Hematopoietic multipotent progenitor cell (in vitro differentiated cells): ENCODE data around the gene RPH3AL. TPM values are rescaled to one million over a fixed set of nuclear protein-coding genes. Genes with fewer than 3 reads are reported as not detected.

Experiments
- DNase-seq, 3 donors: peaks; one replicate each; pipeline ENCODE4 v3.0.0-alpha.2; 2011 to 2015; ENCODE audit warnings: low read depth in 2 of 3, low spot score in 2 of 3
- total RNA-seq: library from RNA; depleted of rRNA; stranded (reverse); fragments of >200 nt; gene quantifications from one replicate; pipeline ENCODE4 v1.2.3, GENCODE V29; 2012

The RPH3AL gene
- total RNA-seq, 1 donor, result 14.3 TPM

- DNase-seq, result no peak
These were observed 14.7 kb downstream of the RPH3AL start for GRCh38 chr17:337866-338265.

DNA sequence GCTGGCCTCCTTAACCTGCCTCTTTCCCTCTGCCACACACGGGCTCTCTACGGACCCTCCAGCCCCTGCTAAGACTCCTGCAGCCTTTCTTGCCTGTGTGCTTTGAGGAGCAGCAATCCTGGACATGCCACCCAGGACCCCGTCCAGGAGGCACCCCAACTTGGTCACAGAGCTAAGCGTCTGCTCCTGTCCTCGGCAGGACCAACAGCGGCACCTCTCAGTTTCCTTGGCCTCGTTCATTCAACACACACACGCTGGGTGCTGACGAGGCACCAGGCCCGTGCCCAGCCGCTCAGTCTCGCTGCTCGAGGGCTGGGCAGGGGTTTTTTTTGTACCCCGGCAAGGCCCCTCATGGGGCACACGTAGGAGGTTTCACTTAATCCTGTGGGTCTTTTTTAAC lies 15.2 kb downstream of the RPH3AL start:
- no peak for DNase-seq

GRCh38 chr17:337022-337420 lies 15.6 kb downstream of the RPH3AL start:
- DNase-seq, result no peak

- DNase-seq, result peak in 2 of 3 donors; percentile 70 to 88
These were observed 16.2 kb downstream of the RPH3AL start for GRCh38 chr17:336110-337021.

GRCh38 chr17:335691-336090 lies 16.9 kb downstream of the RPH3AL start:
- no peak for DNase-seq

GRCh38 chr17:334974-335481 lies 17.6 kb downstream of the RPH3AL start:
- peak in 1 of 3 donors; percentile 79 for DNase-seq

GRCh38 chr17:333626-334396 lies 18.8 kb downstream of the RPH3AL start:
- DNase-seq, result peak in 1 of 3 donors; percentile 31

DNA sequence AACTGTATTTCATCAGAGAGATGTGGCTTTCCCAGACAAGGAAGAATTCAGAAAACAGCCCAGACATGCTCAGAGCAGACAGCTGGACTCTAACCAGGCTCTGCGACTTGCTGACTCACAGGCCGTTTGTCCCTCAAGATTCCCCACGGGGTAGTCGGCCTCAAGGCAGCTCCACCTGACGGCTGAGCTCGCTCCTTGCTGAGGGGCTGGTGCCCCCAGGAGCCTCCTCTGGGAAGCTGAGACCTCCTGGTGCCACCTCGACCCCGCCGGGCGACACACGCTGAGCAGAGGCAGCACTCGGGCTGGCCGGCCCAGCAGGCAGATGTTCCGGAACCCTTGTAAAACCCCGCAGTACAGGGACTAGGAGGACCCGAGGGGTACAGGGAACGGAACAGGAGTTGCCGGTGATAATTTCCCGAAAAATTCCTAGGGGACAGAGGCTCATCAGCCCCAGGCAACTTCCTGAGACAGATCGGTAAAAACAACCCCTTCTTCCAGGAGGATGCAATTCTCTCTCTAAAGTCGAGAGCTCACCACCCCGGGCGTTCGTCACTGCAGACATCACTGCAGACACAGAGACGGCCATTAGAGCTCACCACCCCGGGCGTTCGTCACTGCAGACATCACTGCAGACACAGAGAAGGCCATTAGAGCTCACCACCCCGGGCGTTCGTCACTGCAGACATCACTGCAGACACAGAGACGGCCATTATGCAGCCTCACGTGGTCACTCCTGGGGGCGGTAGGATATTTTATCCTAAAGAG lies 19.9 kb downstream of the RPH3AL start:
- no peak for DNase-seq

DNA sequence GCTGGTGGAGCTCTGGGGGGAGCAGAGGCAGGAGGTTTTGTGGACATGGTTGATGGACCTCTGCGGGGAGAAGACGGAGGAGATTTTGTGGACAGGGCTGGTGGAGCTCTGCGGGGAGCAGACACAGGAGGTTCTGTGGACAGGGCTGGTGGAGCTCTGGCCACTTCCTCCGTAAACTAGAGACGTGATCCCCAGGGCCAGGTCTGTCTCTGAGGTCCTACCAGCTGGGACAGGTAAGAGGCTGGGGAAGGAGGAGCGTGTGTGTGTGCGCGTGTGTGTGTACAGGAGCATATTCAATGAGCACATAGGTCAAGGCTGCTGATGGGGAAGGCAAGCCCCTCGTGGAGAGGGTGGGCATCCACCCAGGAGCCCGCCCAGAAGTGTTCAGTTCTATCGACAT lies 20.6 kb downstream of the RPH3AL start:
- no peak for DNase-seq

GRCh38 chr17:330993-331701 lies 21.5 kb downstream of the RPH3AL start:
- no peak for DNase-seq

GRCh38 chr17:329784-330420 lies 22.7 kb downstream of the RPH3AL start:
- DNase-seq, result peak in 2 of 3 donors; percentile 43 to 84

- DNase-seq, result no peak
These were observed 24.6 kb downstream of the RPH3AL start for GRCh38 chr17:327971-328370.

DNA sequence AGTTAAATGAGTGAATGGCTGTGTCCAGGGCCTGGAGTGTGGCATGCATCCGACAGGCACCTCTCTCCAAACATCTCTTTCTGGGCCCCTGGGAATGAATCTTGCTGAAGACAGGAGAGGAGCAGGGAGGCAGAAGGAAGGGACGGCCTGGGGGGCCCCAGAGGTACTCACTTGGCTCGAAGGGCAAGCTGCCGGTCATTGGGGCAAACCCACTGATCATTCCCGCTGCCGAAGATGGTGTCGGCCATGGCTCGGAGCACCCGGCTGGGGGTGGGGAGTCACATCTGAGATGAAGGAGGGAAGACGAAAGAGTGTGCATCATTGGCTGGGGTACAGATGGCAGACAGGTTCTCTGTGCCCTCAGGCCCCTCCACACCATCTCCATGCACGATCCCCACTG lies 25.3 kb downstream of the RPH3AL start:
- no peak for DNase-seq

GRCh38 chr17:326010-326621 lies 26.5 kb downstream of the RPH3AL start:
- DNase-seq, result no peak

GRCh38 chr17:325270-326009 lies 27.2 kb downstream of the RPH3AL start:
- DNase-seq, result no peak

- DNase-seq, result no peak
These were observed 28.7 kb downstream of the RPH3AL start for GRCh38 chr17:323721-324571.

DNA sequence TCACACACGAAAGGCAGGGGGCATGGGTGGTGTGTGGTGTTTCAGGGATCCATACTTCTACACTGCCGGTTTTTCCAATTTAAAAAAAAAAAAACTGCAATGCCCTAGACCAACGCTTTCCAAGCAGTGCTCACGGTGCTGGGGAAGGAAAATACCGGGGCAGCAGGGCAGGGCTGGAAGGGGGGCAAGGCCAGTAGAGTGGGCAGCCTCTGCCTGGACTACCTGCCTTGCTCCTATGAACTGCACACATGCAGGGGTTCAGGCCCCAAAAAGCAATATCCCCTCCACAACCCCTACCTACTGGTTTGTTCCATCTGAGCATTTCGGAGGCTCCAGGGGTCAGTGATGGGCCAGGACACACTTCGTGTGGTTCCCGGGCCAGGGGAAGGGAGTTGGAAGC lies 29.4 kb downstream of the RPH3AL start:
- DNase-seq, result no peak
